Measurements from ENCODE around the gene SH3BP2.

The SH3BP2 gene

DNA sequence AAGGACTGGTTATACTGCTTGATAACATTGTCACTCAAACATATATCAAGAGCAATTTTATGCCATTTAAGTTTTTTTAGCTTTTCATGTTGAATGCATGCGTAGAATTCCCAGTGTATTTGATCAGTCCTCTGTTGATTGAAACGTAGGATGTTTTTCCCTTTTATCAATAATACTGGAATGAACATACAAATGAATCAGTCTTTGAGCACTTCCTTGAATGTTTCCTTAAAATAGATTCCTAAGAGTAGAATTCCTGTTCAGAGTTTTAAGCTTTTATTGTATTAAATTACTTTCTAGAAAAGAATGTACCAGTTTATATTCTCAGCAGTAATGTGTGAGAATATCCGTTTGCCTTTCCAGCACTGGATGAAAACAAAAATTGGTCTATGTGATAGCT, 88.5 kb downstream of the SH3BP2 start:
- TF ChIP-seq POLR2AphosphoS5 (IDR thresholded peaks at IDR 0.05; ENCODE audit: low read depth, low read length) (no peak), TAF1 (IDR thresholded peaks at IDR 0.05; ENCODE audit: low read depth, low read length) (no peak), PAX5 (IDR thresholded peaks at IDR 0.05; ENCODE audit: insufficient read depth, low read length, severe bottlenecking) (no peak), POU2F2 (IDR thresholded peaks at IDR 0.05; ENCODE audit: low read depth, low read length) (no peak), SPI1 (IDR thresholded peaks at IDR 0.05; ENCODE audit: low read depth, low read length) (no peak), POLR2A (IDR thresholded peaks at IDR 0.05; ENCODE audit: low read depth, low read length) (no peak)
- no peak for FAIRE-seq

DNA sequence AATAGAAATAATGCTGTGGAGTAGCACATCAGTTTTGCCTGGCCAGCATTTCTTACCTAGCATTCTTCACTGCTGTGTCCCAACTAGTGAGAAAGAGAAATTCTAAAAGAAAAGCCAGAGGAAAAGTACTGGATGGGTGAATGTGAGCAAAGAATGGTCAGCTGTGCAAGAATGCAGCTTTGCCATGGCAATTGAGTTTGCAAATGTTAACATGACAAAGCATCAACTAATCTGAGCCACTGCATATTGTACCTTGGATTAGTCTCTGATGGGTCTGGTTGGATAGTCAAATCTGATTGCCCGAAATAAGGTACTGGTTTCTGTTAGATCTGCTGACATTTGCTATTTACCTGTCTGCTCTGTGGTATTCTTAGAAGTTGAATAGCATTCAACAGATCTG, 89.5 kb downstream of the SH3BP2 start:
- DNase-seq (ENCODE audit: insufficient read length, low spot score) (no peak), FAIRE-seq (no peak)
- TF ChIP-seq POLR2A (IDR thresholded peaks at IDR 0.05; ENCODE audit: low read depth, low read length) (no peak), POLR2AphosphoS5 (IDR thresholded peaks at IDR 0.05; ENCODE audit: low read depth, low read length) (no peak), POU2F2 (IDR thresholded peaks at IDR 0.05; ENCODE audit: low read depth, low read length) (no peak)

More for the DNA sequence above, 88.5 kb downstream of the SH3BP2 start:
- no peak for DNase-seq (ENCODE audit: insufficient read length, low spot score)

DNA sequence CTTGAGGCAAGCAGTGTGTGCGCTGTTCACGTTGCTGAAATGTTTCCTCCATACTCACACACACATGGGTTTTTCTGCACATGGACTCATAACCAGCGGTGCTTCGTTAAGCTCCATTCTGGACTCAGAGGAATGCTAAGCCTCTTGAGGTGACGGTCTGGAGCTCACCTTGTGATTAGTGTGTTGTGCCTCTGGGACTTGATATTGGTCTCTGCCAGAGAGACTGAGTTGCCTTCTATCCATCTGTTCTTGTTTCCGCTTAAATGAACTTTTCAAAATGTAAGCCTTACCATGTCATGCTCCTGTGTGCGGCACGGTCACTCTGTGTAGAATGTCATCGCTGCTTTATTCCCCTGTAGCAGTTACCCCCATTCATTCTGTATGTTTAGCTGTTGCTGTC, 93.3 kb downstream of the SH3BP2 start:
- no peak for DNase-seq (ENCODE audit: insufficient read length, low spot score)
- no peak for TF ChIP-seq POLR2A (IDR thresholded peaks at IDR 0.05; ENCODE audit: low read depth, low read length)
- no peak for TF ChIP-seq PAX5 (IDR thresholded peaks at IDR 0.05; ENCODE audit: insufficient read depth, low read length, severe bottlenecking)
- TF ChIP-seq SPI1 (IDR thresholded peaks at IDR 0.05; ENCODE audit: low read depth, low read length): no peak
- no peak for TF ChIP-seq POU2F2 (IDR thresholded peaks at IDR 0.05; ENCODE audit: low read depth, low read length)
- no peak for TF ChIP-seq POLR2AphosphoS5 (IDR thresholded peaks at IDR 0.05; ENCODE audit: low read depth, low read length)
- FAIRE-seq: no peak

DNA sequence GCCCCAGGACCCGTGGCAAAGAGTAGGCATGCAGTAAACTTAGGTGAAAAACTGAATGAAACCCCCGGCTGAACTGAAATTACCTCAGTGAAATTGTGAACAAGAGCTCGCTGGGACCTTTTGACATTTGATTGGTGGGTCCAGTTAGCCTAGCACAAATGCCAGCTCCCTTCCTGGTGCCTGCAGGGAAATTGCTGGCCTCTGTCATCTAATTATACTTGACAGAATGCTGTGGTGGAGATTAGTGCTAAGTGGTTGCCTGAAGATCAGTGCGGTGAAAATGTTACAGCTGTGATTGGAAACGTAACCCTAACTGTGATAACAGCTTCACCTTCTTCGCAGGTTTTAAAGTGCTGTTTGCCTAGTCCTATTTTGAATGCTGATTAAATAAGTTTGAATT, 93.7 kb downstream of the SH3BP2 start:
- FAIRE-seq (no peak), DNase-seq (ENCODE audit: insufficient read length, low spot score) (no peak)
- no peak for TF ChIP-seq TAF1 (IDR thresholded peaks at IDR 0.05; ENCODE audit: low read depth, low read length)
- no peak for TF ChIP-seq POLR2A (IDR thresholded peaks at IDR 0.05; ENCODE audit: low read depth, low read length)
- TF ChIP-seq POU2F2 (IDR thresholded peaks at IDR 0.05; ENCODE audit: low read depth, low read length): no peak
- no peak for TF ChIP-seq PAX5 (IDR thresholded peaks at IDR 0.05; ENCODE audit: insufficient read depth, low read length, severe bottlenecking)
- no peak for TF ChIP-seq SPI1 (IDR thresholded peaks at IDR 0.05; ENCODE audit: low read depth, low read length)
- no peak for TF ChIP-seq POLR2AphosphoS5 (IDR thresholded peaks at IDR 0.05; ENCODE audit: low read depth, low read length)

DNA sequence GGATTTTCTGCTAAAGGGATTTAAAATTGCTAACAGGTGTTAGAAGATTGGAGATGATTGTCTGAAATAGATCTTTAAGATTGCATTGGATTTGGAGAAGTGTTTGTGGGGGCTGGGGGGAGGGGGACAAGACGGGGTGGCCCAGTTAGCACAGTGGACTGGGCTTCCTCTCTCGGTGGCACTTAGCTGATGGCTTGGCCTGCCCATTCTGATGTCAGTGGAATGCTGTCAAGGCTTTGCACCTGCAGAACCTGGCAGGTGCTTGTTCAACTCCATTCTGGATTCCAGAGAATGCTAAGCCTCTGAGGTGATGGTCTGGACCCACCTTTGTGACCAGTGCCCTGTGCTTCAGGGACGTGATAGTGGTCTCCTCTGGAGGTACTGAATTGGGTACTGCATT, 94.5 kb downstream of the SH3BP2 start:
- no peak for TF ChIP-seq SPI1 (IDR thresholded peaks at IDR 0.05; ENCODE audit: low read depth, low read length)
- TF ChIP-seq POLR2AphosphoS5 (IDR thresholded peaks at IDR 0.05; ENCODE audit: low read depth, low read length): no peak
- no peak for TF ChIP-seq POU2F2 (IDR thresholded peaks at IDR 0.05; ENCODE audit: low read depth, low read length)
- TF ChIP-seq TAF1 (IDR thresholded peaks at IDR 0.05; ENCODE audit: low read depth, low read length): no peak
- no peak for TF ChIP-seq POLR2A (IDR thresholded peaks at IDR 0.05; ENCODE audit: low read depth, low read length)
- no peak for TF ChIP-seq PAX5 (IDR thresholded peaks at IDR 0.05; ENCODE audit: insufficient read depth, low read length, severe bottlenecking)
- no peak for FAIRE-seq
- DNase-seq (ENCODE audit: insufficient read length, low spot score): no peak

DNA sequence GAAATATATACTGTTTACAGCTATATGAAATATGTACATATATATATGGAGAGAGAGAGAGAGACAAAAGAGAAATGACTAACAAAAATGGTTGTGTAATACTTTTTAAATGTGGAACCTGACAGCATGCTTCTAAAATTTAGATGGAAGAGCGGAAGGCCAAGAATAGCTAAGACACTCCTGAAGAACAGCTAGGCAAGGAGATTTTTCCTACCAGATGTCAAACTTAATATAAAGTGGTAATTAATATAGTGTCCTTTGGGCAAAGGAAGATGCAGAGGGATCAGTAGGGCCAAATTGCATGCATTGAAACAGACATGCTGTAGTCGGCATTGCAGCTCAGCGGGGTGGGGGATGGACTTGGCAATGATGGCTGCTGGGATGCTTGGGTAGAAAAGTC, 96.0 kb downstream of the SH3BP2 start:
- DNase-seq (ENCODE audit: insufficient read length, low spot score): no peak
- TF ChIP-seq TAF1 (IDR thresholded peaks at IDR 0.05; ENCODE audit: low read depth, low read length): no peak
- FAIRE-seq: no peak
